GM23338 (cell line): Measurements from ENCODE around the gene PGAM4. TPM values are rescaled to one million over a fixed set of nuclear protein-coding genes. Genes with fewer than 3 reads are reported as not detected.

Experiments used
- ATAC-seq: fragments of 200-7000 bp; cut with Tn5 transposase; 3 replicates; pipeline ENCODE4 v1.9.1; 2020
- DNase-seq: peaks from one replicate; pipeline ENCODE4 v3.0.0-alpha.2; 2015; ENCODE audit warnings: low spot score
- H2AFZ ChIP-seq: fragments of 200-600 bp; sonication (generic); 2 replicates; pipeline ENCODE4 v1.8.0; 2016; ENCODE audit warnings: antibody characterized with exemption, mild to moderate bottlenecking, moderate library complexity
- H3F3A ChIP-seq: fragments of 200-600 bp; sonication (generic); replicated peaks from 2 replicates; pipeline ENCODE4 v1.8.0; 2017; ENCODE audit warnings: antibody characterized with exemption, mixed run types, low read depth
- H3K27ac ChIP-seq: fragments of 200-600 bp; sonication (generic); 2 replicates; pipeline ENCODE4 v1.6.1; 2016; ENCODE audit warnings: low read depth
- H3K27me3 ChIP-seq: fragments of 200-600 bp; sonication (generic); 2 replicates; pipeline ENCODE4 v1.8.0; 2016; ENCODE audit warnings: mild to moderate bottlenecking, mixed run types, moderate library complexity; ENCODE audit not compliant: insufficient read depth
- H3K36me3 ChIP-seq: fragments of 200-600 bp; sonication (generic); 2 replicates; pipeline ENCODE4 v1.8.0; 2016; ENCODE audit warnings: mild to moderate bottlenecking; ENCODE audit not compliant: insufficient read depth
- H3K4me1 ChIP-seq: fragments of 200-600 bp; sonication (generic); 2 replicates; pipeline ENCODE4 v1.8.0; 2016; ENCODE audit warnings: mild to moderate bottlenecking, moderate library complexity; ENCODE audit not compliant: insufficient read depth
- H3K4me2 ChIP-seq: fragments of 200-600 bp; sonication (generic); 2 replicates; pipeline ENCODE4 v1.7.1; 2017; ENCODE audit warnings: mixed run types
- H3K4me3 ChIP-seq: fragments of 200-600 bp; sonication (generic); 2 replicates; pipeline ENCODE4 v1.6.1; 2016; ENCODE audit warnings: mixed run types
- H3K79me2 ChIP-seq: fragments of 200-600 bp; sonication (generic); replicated peaks from 2 replicates; pipeline ENCODE4 v1.8.0; 2017; ENCODE audit warnings: mild to moderate bottlenecking; ENCODE audit not compliant: insufficient read depth
- H3K9me2 ChIP-seq: fragments of 200-600 bp; sonication (generic); 2 replicates; pipeline ENCODE4 v1.8.0; 2017; ENCODE audit not compliant: insufficient read depth
- H4K20me1 ChIP-seq: fragments of 200-600 bp; sonication (generic); replicated peaks from 2 replicates; pipeline ENCODE4 v1.8.0; 2017; ENCODE audit warnings: mild to moderate bottlenecking; ENCODE audit not compliant: insufficient read depth
- H3K27ac Mint-ChIP-seq: 2 replicates; pipeline ENCODE4 v1.8.0; 2020; ENCODE audit warnings: inconsistent platforms, mild to moderate bottlenecking, moderate library complexity, mixed read lengths
- H3K27me3 Mint-ChIP-seq: 3 replicates; pipeline ENCODE4 v1.8.0; 2022; ENCODE audit warnings: low read depth, mild to moderate bottlenecking, moderate library complexity, mixed read lengths, inconsistent platforms; ENCODE audit not compliant: insufficient read depth, poor library complexity
- H3K36me3 Mint-ChIP-seq: 3 replicates; pipeline ENCODE4 v1.8.0; 2021; ENCODE audit warnings: low read depth, mild to moderate bottlenecking, inconsistent platforms, moderate library complexity, mixed read lengths
- H3K4me1 Mint-ChIP-seq: 3 replicates; pipeline ENCODE4 v1.8.0; 2020; ENCODE audit warnings: mild to moderate bottlenecking, inconsistent platforms, mixed read lengths
- H3K4me3 Mint-ChIP-seq: 3 replicates; pipeline ENCODE4 v1.8.0; 2021; ENCODE audit warnings: moderate library complexity, mild to moderate bottlenecking, inconsistent platforms, mixed read lengths
- H3K9me3 Mint-ChIP-seq: 3 replicates; pipeline ENCODE4 v1.8.0; 2020; ENCODE audit warnings: moderate library complexity, mild to moderate bottlenecking, inconsistent platforms, mixed read lengths
- CREB1 ChIP-seq: fragments of 250-450 bp; sonication (Bioruptor Pico); IDR thresholded peaks from 2 replicates; pipeline ENCODE4 v1.5.0; 2020; ENCODE audit warnings: low read depth, mild to moderate bottlenecking, moderate library complexity
- ETS1 ChIP-seq: IDR thresholded peaks from 2 replicates; pipeline ENCODE4 v1.6.1; 2016; ENCODE audit warnings: antibody characterized with exemption
- EZH2 ChIP-seq: fragments of 200-600 bp; sonication (generic); IDR thresholded peaks from one replicate; pipeline ENCODE4 v1.8.0; 2017; ENCODE audit warnings: antibody characterized with exemption, mild to moderate bottlenecking, low read depth; ENCODE audit not compliant: unreplicated experiment
- EZH2phosphoT487 ChIP-seq: fragments of 200-600 bp; sonication (generic); IDR thresholded peaks from one replicate; pipeline ENCODE4 v1.8.1; 2018; ENCODE audit warnings: antibody characterized with exemption; ENCODE audit not compliant: unreplicated experiment
- JUNB ChIP-seq: IDR thresholded peaks from one replicate; pipeline ENCODE4 v1.6.1; 2016; ENCODE audit warnings: antibody characterized with exemption; ENCODE audit not compliant: unreplicated experiment
- NANOG ChIP-seq: IDR thresholded peaks from 2 replicates; pipeline ENCODE4 v1.6.1; 2016; ENCODE audit warnings: antibody characterized with exemption, borderline replicate concordance
- POLR2AphosphoS5 ChIP-seq: IDR thresholded peaks from 2 replicates; pipeline ENCODE4 v1.6.1; 2016; ENCODE audit warnings: antibody characterized with exemption, low read depth
- REST ChIP-seq: IDR thresholded peaks from one replicate; pipeline ENCODE4 v1.6.1; 2018; ENCODE audit warnings: antibody characterized with exemption; ENCODE audit not compliant: unreplicated experiment
- STAT1 ChIP-seq: IDR thresholded peaks from one replicate; pipeline ENCODE4 v1.6.1; 2016; ENCODE audit warnings: antibody characterized with exemption; ENCODE audit not compliant: unreplicated experiment
- ZNF114 ChIP-seq: fragments of 250-450 bp; sonication (Bioruptor Pico); IDR thresholded peaks from 2 replicates; pipeline ENCODE4 v1.5.0; 2020; ENCODE audit warnings: mild to moderate bottlenecking, moderate library complexity
- ZNF331 ChIP-seq: fragments of 250-450 bp; sonication (Bioruptor Pico); IDR thresholded peaks from 2 replicates; pipeline ENCODE4 v1.5.0; 2020; ENCODE audit warnings: low read depth, mild to moderate bottlenecking, moderate library complexity
- ZNF462 ChIP-seq: fragments of 250-450 bp; sonication (Bioruptor Pico); IDR thresholded peaks from 2 replicates; pipeline ENCODE4 v1.5.0; 2020; ENCODE audit warnings: mild to moderate bottlenecking, moderate library complexity
- polyA plus RNA-seq: library from polyadenylated mRNA; unstranded; fragments of >200 nt; fragmentation: Nextera tagmentation; extraction: Ambion mirVana; gene quantifications from 2 replicates; pipeline ENCODE4 v1.2.1, GENCODE V29; 2016
- total RNA-seq: library from RNA; depleted of rRNA; stranded (reverse); fragments of >200 nt; shearing (Covaris generic); gene quantifications from 2 replicates; pipeline ENCODE4 v1.2.3, GENCODE V29; 2014
- TF ChIP-seq, protein P1 (sequence below), 2 experiments: fragments of 200-600 bp in 1 of 2; sonication (generic) in 1 of 2; conservative IDR thresholded peaks; 2 replicates each; pipeline versions ENCODE4 v1.5.1 to v1.6.1; 2016 to 2017; ENCODE audit warnings: antibody characterized with exemption in 2 of 2, low read depth in 2 of 2, mild to moderate bottlenecking in 2 of 2, moderate library complexity in 1 of 2

The PGAM4 gene
- total and polyA plus RNA-seq, 2 experiments from 2014 or later: 0.52 TPM; not detected in 1

DNA sequence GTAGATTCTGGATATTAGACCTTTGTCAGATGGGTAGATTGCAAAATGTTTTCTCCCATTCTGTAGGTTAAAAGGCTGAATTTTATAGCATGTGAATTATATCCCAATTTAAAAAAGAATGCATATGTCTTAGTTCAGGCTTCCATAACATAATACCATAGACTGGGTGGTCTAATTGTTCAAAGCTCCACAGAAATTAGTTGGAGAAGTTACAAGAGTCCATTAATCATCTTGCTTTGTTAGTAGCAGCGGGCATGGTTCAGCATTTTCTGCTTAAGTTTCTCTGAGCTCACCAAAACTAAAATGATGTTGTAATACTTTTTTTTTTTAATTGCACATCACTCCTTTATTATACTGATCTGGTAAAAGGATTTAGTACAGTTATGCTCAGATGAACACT, 1.8 kb downstream of the PGAM4 start:
- Mint-ChIP-seq H3K4me1 (no peaks in the 10 kb centered on the region), H3K9me3 (no peaks in the 10 kb centered on the region), H3K4me3 (no peak overlapping the region), H3K27ac (no peak overlapping the region), H3K36me3 (no peaks in the 10 kb centered on the region), H3K27me3 (no peaks in the 10 kb centered on the region)
- Histone ChIP-seq H4K20me1 (no peaks in the 10 kb centered on the region), H3K4me2 (no peak overlapping the region), H3K9me2 (no peaks in the 10 kb centered on the region), H3K36me3 (no peaks in the 10 kb centered on the region), H3K27ac (no peak overlapping the region), H3K4me1 (no peaks in the 10 kb centered on the region), H3K4me3 (no peak overlapping the region), H2AFZ (no peak overlapping the region), H3K27me3 (no peaks in the 10 kb centered on the region), H3K79me2 (no peaks in the 10 kb centered on the region), H3F3A (no peaks in the 10 kb centered on the region)
- ATAC-seq: no peak
- no peak for DNase-seq
- TF ChIP-seq CREB1 (CRISPR knock-in tag) (no peak), ETS1 (no peak), EZH2 (no peak), EZH2phosphoT487 (no peak), JUNB (no peak), POLR2AphosphoS5 (no peak), NANOG (no peak), STAT1 (no peak), REST (no peak), ZNF114 (CRISPR knock-in tag) (no peak), ZNF462 (CRISPR knock-in tag) (no peak), ZNF331 (CRISPR knock-in tag) (no peak)
- TF ChIP-seq, protein P1, sequence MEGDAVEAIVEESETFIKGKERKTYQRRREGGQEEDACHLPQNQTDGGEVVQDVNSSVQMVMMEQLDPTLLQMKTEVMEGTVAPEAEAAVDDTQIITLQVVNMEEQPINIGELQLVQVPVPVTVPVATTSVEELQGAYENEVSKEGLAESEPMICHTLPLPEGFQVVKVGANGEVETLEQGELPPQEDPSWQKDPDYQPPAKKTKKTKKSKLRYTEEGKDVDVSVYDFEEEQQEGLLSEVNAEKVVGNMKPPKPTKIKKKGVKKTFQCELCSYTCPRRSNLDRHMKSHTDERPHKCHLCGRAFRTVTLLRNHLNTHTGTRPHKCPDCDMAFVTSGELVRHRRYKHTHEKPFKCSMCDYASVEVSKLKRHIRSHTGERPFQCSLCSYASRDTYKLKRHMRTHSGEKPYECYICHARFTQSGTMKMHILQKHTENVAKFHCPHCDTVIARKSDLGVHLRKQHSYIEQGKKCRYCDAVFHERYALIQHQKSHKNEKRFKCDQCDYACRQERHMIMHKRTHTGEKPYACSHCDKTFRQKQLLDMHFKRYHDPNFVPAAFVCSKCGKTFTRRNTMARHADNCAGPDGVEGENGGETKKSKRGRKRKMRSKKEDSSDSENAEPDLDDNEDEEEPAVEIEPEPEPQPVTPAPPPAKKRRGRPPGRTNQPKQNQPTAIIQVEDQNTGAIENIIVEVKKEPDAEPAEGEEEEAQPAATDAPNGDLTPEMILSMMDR (conservative IDR thresholded peaks at IDR 0.05; ENCODE audit: low read depth in 2 of 2): no peak
